ENCODE results near the gene CTAG2. TPM values are rescaled to one million over a fixed set of nuclear protein-coding genes. Genes with fewer than 3 reads are reported as not detected.
"Not testable (repeated sequence)": the region's sequence is repeated elsewhere in the genome, so short reads cannot be mapped to it uniquely, and the experiment has no call there.

Gene CTAG2
- total and polyA plus RNA-seq, 2 donors = not detected

- not testable (repeated sequence) for DNase-seq (ENCODE audit: extremely low spot score); H3K4me3 ChIP-seq (ENCODE audit: low read depth, low read length); H3K27ac ChIP-seq (ENCODE audit: low read depth); H3K4me1 ChIP-seq (ENCODE audit: insufficient read depth); H3K36me3 ChIP-seq (ENCODE audit: insufficient read depth)
- WGBS = no CpG with 5 or more reads among the region's 5 CpGs
These were observed 24.4 kb downstream of the CTAG2 start for GRCh38 chrX:154628960-154629359.

- H3K4me3 ChIP-seq (ENCODE audit: low read depth, low read length); H3K27ac ChIP-seq (ENCODE audit: low read depth); H3K4me1 ChIP-seq (ENCODE audit: insufficient read depth); DNase-seq (ENCODE audit: extremely low spot score); H3K36me3 ChIP-seq (ENCODE audit: insufficient read depth): not testable (repeated sequence)
- WGBS = 18% methylated on average over 3 of the region's 11 CpGs
These were observed 32.5 kb downstream of the CTAG2 start for GRCh38 chrX:154620767-154621414.

DNA sequence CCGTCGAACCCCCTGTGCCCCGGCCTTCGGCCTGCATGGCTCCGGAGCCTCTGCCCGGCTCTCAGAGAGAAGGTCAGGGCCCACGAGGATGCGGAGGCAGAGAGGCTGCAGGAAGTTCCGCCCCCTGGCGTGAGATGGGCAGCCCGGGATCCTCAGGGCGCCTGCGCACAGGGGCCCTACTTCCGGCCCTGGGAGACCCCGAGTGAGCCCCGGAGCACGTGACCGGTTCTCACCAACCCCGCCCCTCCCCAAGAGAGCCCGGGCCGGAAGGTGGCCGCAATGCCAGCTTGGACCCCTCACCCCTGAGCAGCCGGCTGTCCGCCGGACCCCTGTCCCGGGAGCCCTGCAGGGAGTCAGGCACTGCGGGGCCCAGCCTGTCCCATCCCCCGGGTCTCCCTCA is 34.2 kb downstream of the CTAG2 start, which contains the start of gene CTAG1B:
CTAG1B (minus strand) TSS at position 101 of the 400 bp plus-strand sequence; CDS start at position 37, 64 bp downstream.
- H3K36me3 ChIP-seq (ENCODE audit: insufficient read depth); H3K27ac ChIP-seq (ENCODE audit: low read depth); H3K4me1 ChIP-seq (ENCODE audit: insufficient read depth); DNase-seq (ENCODE audit: extremely low spot score); H3K4me3 ChIP-seq (ENCODE audit: low read depth, low read length): not testable (repeated sequence)
- no CpG with 5 or more reads among the region's 28 CpGs for WGBS

DNA sequence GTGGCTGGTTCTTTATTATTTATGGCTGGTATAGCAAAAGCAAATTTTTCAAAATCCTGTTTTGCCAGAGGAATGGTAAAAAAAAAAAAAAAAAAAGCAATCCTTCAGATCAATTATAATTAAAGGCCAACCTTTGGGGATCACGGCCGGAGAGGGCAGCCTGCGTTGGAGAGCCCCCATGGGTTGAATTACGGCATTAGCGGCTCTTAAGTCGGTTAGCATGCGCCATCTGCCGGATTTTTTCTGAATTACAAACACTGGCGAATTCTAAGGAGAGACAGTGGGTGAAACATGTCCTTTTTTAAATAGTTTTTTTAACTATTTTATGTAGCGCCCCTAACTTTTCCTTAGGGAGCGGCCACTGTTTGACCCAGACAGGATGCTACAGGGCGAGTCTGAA is 39.8 kb downstream of the CTAG2 start:
- WGBS = 16% methylated on average over 5 of the region's 12 CpGs
- not testable (repeated sequence) for H3K4me3 ChIP-seq (ENCODE audit: low read depth, low read length); H3K36me3 ChIP-seq (ENCODE audit: insufficient read depth); DNase-seq (ENCODE audit: extremely low spot score); H3K27ac ChIP-seq (ENCODE audit: low read depth); H3K4me1 ChIP-seq (ENCODE audit: insufficient read depth)

- not testable (repeated sequence) for H3K36me3 ChIP-seq (ENCODE audit: insufficient read depth); H3K27ac ChIP-seq (ENCODE audit: low read depth); DNase-seq (ENCODE audit: extremely low spot score); H3K4me1 ChIP-seq (ENCODE audit: insufficient read depth); H3K4me3 ChIP-seq (ENCODE audit: low read depth, low read length)
- 93% methylated on average over 12 of the region's 12 CpGs for WGBS
These were observed 42.2 kb downstream of the CTAG2 start for GRCh38 chrX:154611146-154611545.

DNA sequence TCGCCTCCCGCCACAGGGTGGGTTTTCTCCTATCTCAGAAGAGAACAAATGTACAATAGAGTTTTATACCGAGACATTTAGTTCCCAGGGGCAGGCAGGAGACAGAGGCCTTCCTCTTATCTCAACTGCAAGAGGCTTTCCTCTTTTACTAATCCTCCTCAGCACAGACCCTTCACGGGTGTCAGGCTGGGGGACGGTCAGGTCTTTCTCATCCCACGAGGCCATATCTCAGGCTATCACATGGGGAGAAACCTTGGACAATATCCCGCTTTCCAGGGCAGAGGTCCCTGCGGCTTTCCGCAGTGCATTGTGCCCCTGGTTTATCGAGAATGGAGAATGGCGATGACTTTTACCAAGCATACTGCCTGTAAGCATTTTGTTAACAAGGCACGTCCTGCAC is 44.6 kb downstream of the CTAG2 start:
- not testable (repeated sequence) for H3K4me1 ChIP-seq (ENCODE audit: insufficient read depth); H3K4me3 ChIP-seq (ENCODE audit: low read depth, low read length); H3K36me3 ChIP-seq (ENCODE audit: insufficient read depth); H3K27ac ChIP-seq (ENCODE audit: low read depth); DNase-seq (ENCODE audit: extremely low spot score)
- WGBS = 68% methylated on average over 12 of the region's 12 CpGs

DNA sequence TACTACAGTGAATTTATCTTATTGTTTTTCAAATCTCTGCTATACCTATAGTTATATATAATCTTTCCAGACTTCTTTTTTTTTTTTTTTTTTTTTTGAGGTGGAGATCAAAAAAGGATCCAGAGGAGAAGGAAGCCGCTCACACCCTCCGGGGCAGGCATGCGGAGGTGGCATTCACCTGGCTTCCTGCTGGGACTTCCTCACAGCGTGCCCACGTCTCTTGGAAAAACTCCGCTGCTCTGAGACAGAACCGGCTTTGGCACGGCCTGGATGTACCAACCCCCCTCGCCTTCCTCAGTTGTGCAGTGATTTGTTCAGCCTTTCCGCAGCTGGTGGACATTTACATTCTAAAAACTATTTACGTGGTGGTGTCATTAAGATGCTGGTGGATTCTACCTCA is 45.4 kb downstream of the CTAG2 start:
- not testable (repeated sequence) for H3K27ac ChIP-seq (ENCODE audit: low read depth); H3K4me1 ChIP-seq (ENCODE audit: insufficient read depth); DNase-seq (ENCODE audit: extremely low spot score); H3K4me3 ChIP-seq (ENCODE audit: low read depth, low read length); H3K36me3 ChIP-seq (ENCODE audit: insufficient read depth)
- WGBS = 80% methylated on average over 10 of the region's 11 CpGs

GRCh38 chrX:154607370-154607769 is 46.0 kb downstream of the CTAG2 start:
- 72% methylated on average over 6 of the region's 6 CpGs for WGBS
- Histone ChIP-seq H3K4me3 (ENCODE audit: low read depth, low read length) (no peak overlapping the region), H3K36me3 (ENCODE audit: insufficient read depth) (no peaks in the 10 kb centered on the region), H3K27ac (ENCODE audit: low read depth) (no peak overlapping the region), H3K4me1 (ENCODE audit: insufficient read depth) (no peaks in the 10 kb centered on the region)
- no peak for DNase-seq (ENCODE audit: extremely low spot score)

- no peak for DNase-seq (ENCODE audit: extremely low spot score)
- Histone ChIP-seq H3K4me1 (ENCODE audit: insufficient read depth) (no peaks in the 10 kb centered on the region), H3K4me3 (ENCODE audit: low read depth, low read length) (no peak overlapping the region), H3K27ac (ENCODE audit: low read depth) (no peak overlapping the region), H3K36me3 (ENCODE audit: insufficient read depth) (no peaks in the 10 kb centered on the region)
- WGBS = 86% methylated on average over 6 of the region's 6 CpGs
These were observed 47.8 kb downstream of the CTAG2 start for GRCh38 chrX:154605566-154605965.

DNA sequence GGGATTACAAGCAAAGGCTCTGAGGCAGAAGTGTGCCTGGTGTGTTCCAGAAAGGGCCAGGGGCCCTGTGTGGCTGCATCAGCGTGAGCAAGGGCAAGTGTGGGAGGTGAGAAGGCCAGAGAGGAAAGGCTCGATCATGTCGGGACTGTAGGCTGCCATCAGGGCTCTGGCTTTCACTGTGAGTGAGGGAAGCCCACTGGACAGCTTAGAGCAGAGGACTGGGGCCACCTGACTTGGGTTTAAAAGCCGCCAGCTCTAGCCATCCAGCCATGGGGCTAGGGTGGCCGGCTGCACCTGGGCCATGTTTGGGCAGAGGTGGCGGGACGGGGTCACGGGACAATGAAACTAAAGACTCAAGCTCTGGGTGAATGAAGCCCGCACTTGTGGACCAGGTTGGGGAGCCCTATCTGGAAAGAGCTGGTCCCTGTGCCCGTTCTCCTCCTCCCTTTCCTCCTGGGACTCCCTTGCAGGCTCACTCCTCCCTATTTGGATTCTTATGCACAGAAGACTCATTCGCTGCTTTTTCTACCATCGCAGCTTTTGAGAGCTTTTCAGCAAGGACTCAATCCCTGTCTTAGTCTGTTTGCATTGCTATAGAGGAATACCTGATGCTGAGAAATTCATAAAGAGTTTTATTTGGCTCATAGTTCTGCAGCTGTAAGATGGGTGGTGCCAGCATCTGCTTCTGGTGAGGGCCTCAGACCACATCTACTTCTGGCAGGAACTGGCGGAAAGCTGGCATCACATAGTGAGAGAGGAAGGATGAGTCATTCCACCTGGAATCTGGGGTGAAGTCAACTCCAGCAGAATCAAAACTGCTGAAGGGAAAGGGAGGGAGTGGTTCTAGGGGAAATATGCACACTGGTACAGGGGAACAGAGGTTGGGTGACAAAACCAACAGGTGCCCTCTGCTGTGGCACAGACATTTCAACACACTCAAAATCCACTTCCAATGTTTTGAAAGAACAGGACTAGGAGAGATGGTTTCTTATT is 49.6 kb downstream of the CTAG2 start:
- 76% methylated on average over 13 of the region's 13 CpGs for WGBS
- no peak overlapping the region for H3K4me3 ChIP-seq (ENCODE audit: low read depth, low read length)
- no peaks in the 10 kb centered on the region for H3K4me1 ChIP-seq (ENCODE audit: insufficient read depth)
- H3K36me3 ChIP-seq (ENCODE audit: insufficient read depth) = no peaks in the 10 kb centered on the region
- no peak for DNase-seq (ENCODE audit: extremely low spot score)
- H3K27ac ChIP-seq (ENCODE audit: low read depth) = no peak overlapping the region

GRCh38 chrX:154602766-154603437 is 50.5 kb downstream of the CTAG2 start:
- Histone ChIP-seq H3K4me3 (ENCODE audit: low read depth, low read length) (no peak overlapping the region), H3K27ac (ENCODE audit: low read depth) (no peak overlapping the region), H3K4me1 (ENCODE audit: insufficient read depth) (no peaks in the 10 kb centered on the region), H3K36me3 (ENCODE audit: insufficient read depth) (no peaks in the 10 kb centered on the region)
- 90% methylated on average over 18 of the region's 18 CpGs for WGBS
- no peak for DNase-seq (ENCODE audit: extremely low spot score)

- Histone ChIP-seq H3K4me1 (ENCODE audit: insufficient read depth) (no peaks in the 10 kb centered on the region), H3K36me3 (ENCODE audit: insufficient read depth) (no peaks in the 10 kb centered on the region), H3K4me3 (ENCODE audit: low read depth, low read length) (no peak overlapping the region), H3K27ac (ENCODE audit: low read depth) (no peak overlapping the region)
- WGBS = 74% methylated on average over 13 of the region's 13 CpGs
- DNase-seq (ENCODE audit: extremely low spot score) = no peak
These were observed 51.2 kb downstream of the CTAG2 start for GRCh38 chrX:154602226-154602625.
